Measurements from ENCODE around the gene CLK2.
"Not testable (repeated sequence)": the region's sequence is repeated elsewhere in the genome, so short reads cannot be mapped to it uniquely, and the experiment has no call there.

CLK2 gene

DNA sequence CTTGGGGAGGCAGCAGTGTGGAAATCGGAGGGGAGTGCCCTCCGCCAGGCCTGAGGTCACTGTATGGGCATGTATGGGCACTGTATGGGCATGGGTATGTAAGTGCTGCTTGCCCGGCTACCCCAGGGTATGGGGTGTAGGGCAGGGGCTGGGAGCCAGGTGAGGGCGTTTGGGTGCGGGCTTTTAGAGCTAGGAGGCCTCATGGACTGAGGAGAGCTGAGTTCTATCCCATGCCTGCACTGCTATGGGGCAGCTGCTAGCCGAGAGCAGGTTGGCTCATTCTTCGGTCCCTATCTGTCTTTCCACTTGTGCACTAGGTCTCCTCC is 22.6 kb upstream of the CLK2 start:
- TF ChIP-seq, protein P1, sequence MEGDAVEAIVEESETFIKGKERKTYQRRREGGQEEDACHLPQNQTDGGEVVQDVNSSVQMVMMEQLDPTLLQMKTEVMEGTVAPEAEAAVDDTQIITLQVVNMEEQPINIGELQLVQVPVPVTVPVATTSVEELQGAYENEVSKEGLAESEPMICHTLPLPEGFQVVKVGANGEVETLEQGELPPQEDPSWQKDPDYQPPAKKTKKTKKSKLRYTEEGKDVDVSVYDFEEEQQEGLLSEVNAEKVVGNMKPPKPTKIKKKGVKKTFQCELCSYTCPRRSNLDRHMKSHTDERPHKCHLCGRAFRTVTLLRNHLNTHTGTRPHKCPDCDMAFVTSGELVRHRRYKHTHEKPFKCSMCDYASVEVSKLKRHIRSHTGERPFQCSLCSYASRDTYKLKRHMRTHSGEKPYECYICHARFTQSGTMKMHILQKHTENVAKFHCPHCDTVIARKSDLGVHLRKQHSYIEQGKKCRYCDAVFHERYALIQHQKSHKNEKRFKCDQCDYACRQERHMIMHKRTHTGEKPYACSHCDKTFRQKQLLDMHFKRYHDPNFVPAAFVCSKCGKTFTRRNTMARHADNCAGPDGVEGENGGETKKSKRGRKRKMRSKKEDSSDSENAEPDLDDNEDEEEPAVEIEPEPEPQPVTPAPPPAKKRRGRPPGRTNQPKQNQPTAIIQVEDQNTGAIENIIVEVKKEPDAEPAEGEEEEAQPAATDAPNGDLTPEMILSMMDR (IDR thresholded peaks at IDR 0.05; ENCODE audit: low read depth, low read length): no peak
- H3K4me3 ChIP-seq (ENCODE audit: low read depth, low read length): no peak overlapping the region

GRCh38 chr1:155295183-155295941 is 22.1 kb upstream of the CLK2 start:
- H3K4me3 ChIP-seq (ENCODE audit: low read depth, low read length): no peak overlapping the region

DNA sequence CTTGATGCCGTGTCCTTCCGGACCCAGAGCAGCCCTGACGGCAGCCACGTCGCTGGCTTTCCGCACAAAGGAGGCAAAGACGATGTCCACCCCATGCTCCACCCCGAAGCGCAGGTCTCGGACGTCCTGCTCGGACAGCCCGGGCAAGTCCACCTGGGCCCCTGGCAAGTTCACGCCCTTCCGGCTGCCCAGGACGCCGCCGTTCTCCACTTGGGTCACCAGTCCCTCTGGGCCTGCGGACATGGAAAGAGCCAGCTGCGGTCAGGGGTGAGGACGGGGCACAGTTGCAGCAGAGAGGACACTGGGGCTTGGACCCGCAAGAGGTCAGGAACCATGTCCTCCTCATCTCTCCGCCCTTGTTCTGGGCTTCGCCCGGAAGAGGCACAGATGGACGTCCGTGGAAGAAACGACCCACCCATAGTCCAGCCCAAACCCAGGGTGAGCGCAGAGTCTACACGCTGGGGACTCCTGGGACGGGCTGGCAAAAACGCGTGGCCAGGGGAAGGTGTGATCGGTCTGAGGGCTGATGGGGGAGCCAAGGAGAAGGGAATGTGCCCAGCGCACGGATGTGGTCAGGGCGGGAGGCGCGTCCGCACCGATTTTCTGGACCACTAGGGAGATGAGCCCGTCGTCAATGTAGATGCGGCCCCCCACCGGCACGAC is 21.3 kb upstream of the CLK2 start:
- TF ChIP-seq, protein P1 (IDR thresholded peaks at IDR 0.05; ENCODE audit: low read depth, low read length): no peak
- H3K4me3 ChIP-seq (ENCODE audit: low read depth, low read length): no peak overlapping the region

More at GRCh38 chr1:155295183-155295941, 22.1 kb upstream of the CLK2 start:
- TF ChIP-seq, protein P1 (IDR thresholded peaks at IDR 0.05; ENCODE audit: low read depth, low read length): no peak

GRCh38 chr1:155293086-155293749 is 19.9 kb upstream of the CLK2 start:
- no peak overlapping the region for H3K4me3 ChIP-seq (ENCODE audit: low read depth, low read length)
- TF ChIP-seq, protein P1 (IDR thresholded peaks at IDR 0.05; ENCODE audit: low read depth, low read length): no peak

- H3K4me3 ChIP-seq (ENCODE audit: low read depth, low read length): not testable (repeated sequence)
Measured at GRCh38 chr1:155291006-155291405, 17.7 kb upstream of the CLK2 start.

DNA sequence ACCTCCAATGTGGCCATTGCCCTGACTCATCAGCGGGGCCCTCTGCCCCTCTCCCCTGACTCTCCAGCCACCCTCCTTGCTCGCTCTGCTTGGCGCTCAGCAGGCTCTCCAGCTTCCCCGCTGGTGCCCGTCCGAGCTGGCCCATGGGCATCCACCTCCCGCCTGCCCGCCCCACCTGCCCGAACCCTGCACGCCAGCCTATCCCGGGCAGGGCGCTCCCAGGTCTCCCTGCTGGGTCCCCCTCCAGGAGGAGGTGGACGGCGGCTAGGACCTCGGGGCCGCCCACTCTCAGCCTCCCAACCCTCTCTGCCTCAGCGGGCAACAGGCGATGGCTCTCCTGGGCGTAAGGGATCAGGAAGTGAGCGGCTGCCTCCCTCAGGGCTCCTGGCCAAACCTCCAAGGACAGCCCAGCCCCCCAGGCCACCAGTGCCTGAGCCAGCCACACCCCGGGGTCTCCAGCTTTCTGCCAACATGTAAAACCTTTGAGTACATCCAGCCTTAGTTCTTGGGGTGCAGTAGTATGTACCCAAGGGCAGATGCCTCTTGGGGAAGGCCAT is 14.8 kb upstream of the CLK2 start:
- TF ChIP-seq, protein P1 (IDR thresholded peaks at IDR 0.05; ENCODE audit: low read depth, low read length): no peak
- H3K4me3 ChIP-seq (ENCODE audit: low read depth, low read length): no peak overlapping the region

- TF ChIP-seq, protein P1 (IDR thresholded peaks at IDR 0.05; ENCODE audit: low read depth, low read length): no peak
- H3K4me3 ChIP-seq (ENCODE audit: low read depth, low read length): no peak overlapping the region
Measured at GRCh38 chr1:155286544-155286943, 13.2 kb upstream of the CLK2 start.

Data from WI38 (cell line).